SU-DHL-6 (cell line): Measurements from ENCODE around the gene MIF.

Experiments used
- H2AFZ ChIP-seq: fragments of 200-600 bp; sonication (generic); 2 replicates; pipeline ENCODE4 v1.6.1; 2014; ENCODE audit warnings: low read depth, mild to moderate bottlenecking, moderate library complexity, mixed read lengths, antibody characterized with exemption, low read length; ENCODE audit not compliant: severe bottlenecking
- H3F3A ChIP-seq: fragments of 200-600 bp; shearing (Covaris generic); 2 replicates; pipeline ENCODE4 v1.6.0; 2016; ENCODE audit warnings: antibody characterized with exemption, mild to moderate bottlenecking; ENCODE audit not compliant: insufficient read depth
- H3K27ac ChIP-seq: fragments of 200-600 bp; sonication (generic); 2 replicates; pipeline ENCODE4 v1.5.1; 2016; ENCODE audit warnings: low read depth, mild to moderate bottlenecking, low read length, moderate library complexity, mixed read lengths
- H3K27me3 ChIP-seq: fragments of 200-600 bp; sonication (generic), shearing (Covaris generic); 2 replicates; pipeline ENCODE4 v1.6.0; 2014; ENCODE audit warnings: mild to moderate bottlenecking, low read length
- H3K36me3 ChIP-seq: fragments of 200-600 bp; sonication (generic); 2 replicates; pipeline ENCODE4 v1.6.1; 2014; ENCODE audit warnings: mild to moderate bottlenecking, low read length, mixed read lengths
- H3K4me2 ChIP-seq: fragments of 300-600, 200-600 bp; shearing (Covaris generic), sonication (generic); 2 replicates; pipeline ENCODE4 v1.6.0; 2014; ENCODE audit warnings: low read length, low read depth, mild to moderate bottlenecking; ENCODE audit not compliant: poor library complexity, severe bottlenecking
- H3K4me3 ChIP-seq: fragments of 200-600 bp; sonication (generic); 2 replicates; pipeline ENCODE4 v1.5.1; 2014; ENCODE audit warnings: antibody characterized with exemption, low read length, mild to moderate bottlenecking, mixed read lengths; ENCODE audit not compliant: insufficient read depth, poor library complexity, severe bottlenecking
- H3K79me2 ChIP-seq: fragments of 200-600 bp; sonication (generic); 2 replicates; pipeline ENCODE4 v1.6.1; 2014; ENCODE audit warnings: mild to moderate bottlenecking, low read length, moderate library complexity; ENCODE audit not compliant: insufficient read depth
- H3K9ac ChIP-seq: fragments of 200-600 bp; sonication (generic); 2 replicates; pipeline ENCODE4 v1.7.0; 2014; ENCODE audit warnings: mild to moderate bottlenecking, low read length
- H3K9me2 ChIP-seq: fragments of 200-600 bp; sonication (generic); replicated peaks from 2 replicates; pipeline ENCODE4 v1.6.1; 2014; ENCODE audit warnings: low read length; ENCODE audit not compliant: insufficient read depth
- H3K9me3 ChIP-seq: fragments of 200-600 bp; sonication (generic); 2 replicates; pipeline ENCODE4 v1.6.1; 2014; ENCODE audit warnings: low read length, mixed read lengths; ENCODE audit not compliant: insufficient read depth
- H4K20me1 ChIP-seq: fragments of 200-600 bp; sonication (generic); 2 replicates; pipeline ENCODE4 v1.6.1; 2014; ENCODE audit warnings: low read depth, mild to moderate bottlenecking, antibody characterized with exemption, low read length, moderate library complexity, mixed read lengths
- EZH2phosphoT487 ChIP-seq: fragments of 200-600 bp; sonication (generic), shearing (Covaris generic); conservative IDR thresholded peaks from 2 replicates; pipeline ENCODE4 v1.6.1; 2018; ENCODE audit warnings: mild to moderate bottlenecking, antibody characterized with exemption, low read length, moderate library complexity, mixed read lengths
- TF ChIP-seq, protein P1 (sequence below): fragments of 200-600 bp; sonication (generic); IDR thresholded peaks from one replicate; pipeline ENCODE4 v1.5.1; 2017; ENCODE audit warnings: antibody characterized with exemption, mild to moderate bottlenecking, low read length, moderate library complexity; ENCODE audit not compliant: insufficient read depth, poor library complexity, severe bottlenecking

The MIF gene

DNA sequence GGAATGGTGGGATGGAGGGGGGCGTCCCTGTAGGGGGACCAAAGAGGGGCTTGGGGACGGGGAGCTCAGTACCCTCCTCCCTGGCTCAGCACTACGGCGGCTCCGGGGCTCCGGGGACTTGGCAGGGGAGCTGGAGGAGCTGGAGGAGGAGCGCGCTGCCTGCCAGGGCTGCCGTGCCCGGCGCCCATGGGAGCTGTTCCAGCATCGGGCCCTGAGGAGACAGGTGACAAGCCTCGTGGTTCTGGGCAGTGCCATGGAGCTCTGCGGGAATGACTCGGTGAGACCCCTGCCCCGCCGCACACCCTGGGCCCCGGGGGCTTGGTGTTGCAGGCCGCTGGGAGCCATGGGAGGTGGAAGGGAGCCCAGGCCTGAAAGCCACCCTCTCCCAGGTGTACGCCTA, 11.8 kb upstream of the MIF start:
- H4K20me1 ChIP-seq, result no peaks in the 10 kb centered on the region
- no peak overlapping the region for H2AFZ ChIP-seq
- TF ChIP-seq, protein P1, sequence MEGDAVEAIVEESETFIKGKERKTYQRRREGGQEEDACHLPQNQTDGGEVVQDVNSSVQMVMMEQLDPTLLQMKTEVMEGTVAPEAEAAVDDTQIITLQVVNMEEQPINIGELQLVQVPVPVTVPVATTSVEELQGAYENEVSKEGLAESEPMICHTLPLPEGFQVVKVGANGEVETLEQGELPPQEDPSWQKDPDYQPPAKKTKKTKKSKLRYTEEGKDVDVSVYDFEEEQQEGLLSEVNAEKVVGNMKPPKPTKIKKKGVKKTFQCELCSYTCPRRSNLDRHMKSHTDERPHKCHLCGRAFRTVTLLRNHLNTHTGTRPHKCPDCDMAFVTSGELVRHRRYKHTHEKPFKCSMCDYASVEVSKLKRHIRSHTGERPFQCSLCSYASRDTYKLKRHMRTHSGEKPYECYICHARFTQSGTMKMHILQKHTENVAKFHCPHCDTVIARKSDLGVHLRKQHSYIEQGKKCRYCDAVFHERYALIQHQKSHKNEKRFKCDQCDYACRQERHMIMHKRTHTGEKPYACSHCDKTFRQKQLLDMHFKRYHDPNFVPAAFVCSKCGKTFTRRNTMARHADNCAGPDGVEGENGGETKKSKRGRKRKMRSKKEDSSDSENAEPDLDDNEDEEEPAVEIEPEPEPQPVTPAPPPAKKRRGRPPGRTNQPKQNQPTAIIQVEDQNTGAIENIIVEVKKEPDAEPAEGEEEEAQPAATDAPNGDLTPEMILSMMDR, result no peak
- no peak for TF ChIP-seq EZH2phosphoT487
- H3K4me3 ChIP-seq, result no peak overlapping the region
- H3K27ac ChIP-seq, result no peak overlapping the region
- H3K27me3 ChIP-seq, result no peaks in the 10 kb centered on the region
- no peak overlapping the region for H3K4me2 ChIP-seq
- H3F3A ChIP-seq, result no peaks in the 10 kb centered on the region
- no peak overlapping the region for H3K9ac ChIP-seq
- H3K9me2 ChIP-seq, result no peaks in the 10 kb centered on the region
- no peaks in the 10 kb centered on the region for H3K79me2 ChIP-seq
- H3K9me3 ChIP-seq, result no peaks in the 10 kb centered on the region
- H3K36me3 ChIP-seq, result no peaks in the 10 kb centered on the region

DNA sequence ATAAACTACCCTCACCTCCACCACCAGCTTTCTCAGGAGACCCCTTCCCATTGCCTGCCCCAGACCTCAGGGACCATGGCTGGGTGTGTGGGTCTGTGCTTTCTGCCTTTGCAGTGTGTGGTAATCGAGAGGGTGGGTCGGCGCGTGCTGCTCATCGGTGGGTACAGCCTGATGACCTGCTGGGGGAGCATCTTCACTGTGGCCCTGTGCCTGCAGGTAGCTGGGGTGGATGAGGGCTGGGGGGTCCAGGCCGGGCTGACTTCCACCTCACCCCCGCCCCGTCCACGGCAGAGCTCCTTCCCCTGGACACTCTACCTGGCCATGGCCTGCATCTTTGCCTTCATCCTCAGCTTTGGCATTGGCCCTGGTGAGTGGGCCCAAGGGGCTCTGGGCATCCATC, 10.5 kb upstream of the MIF start:
- Histone ChIP-seq H2AFZ (no peak overlapping the region), H3K4me2 (no peak overlapping the region), H3K79me2 (no peaks in the 10 kb centered on the region), H4K20me1 (no peaks in the 10 kb centered on the region), H3K27ac (no peak overlapping the region), H3K27me3 (no peaks in the 10 kb centered on the region), H3K36me3 (no peaks in the 10 kb centered on the region), H3K9me3 (no peaks in the 10 kb centered on the region), H3K4me3 (no peak overlapping the region), H3F3A (no peaks in the 10 kb centered on the region), H3K9ac (no peak overlapping the region), H3K9me2 (no peaks in the 10 kb centered on the region)
- no peak for TF ChIP-seq EZH2phosphoT487
- TF ChIP-seq, protein P1, result no peak

DNA sequence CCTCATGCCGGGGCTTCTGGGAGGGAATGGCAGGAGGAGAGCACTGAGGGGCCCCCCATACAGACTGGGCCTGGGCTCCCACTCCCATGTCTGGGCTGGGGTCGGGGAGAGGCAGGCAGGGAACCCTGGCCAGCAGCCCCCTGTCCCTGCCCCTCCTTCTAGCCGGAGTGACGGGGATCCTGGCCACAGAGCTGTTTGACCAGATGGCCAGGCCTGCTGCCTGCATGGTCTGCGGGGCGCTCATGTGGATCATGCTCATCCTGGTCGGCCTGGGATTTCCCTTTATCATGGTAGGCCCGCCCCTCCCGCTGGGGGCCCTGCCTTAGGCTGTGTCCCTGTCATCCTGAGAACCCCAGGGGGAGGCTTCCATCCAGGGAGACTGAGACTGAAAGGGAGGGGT, 10.0 kb upstream of the MIF start:
- no peaks in the 10 kb centered on the region for H3K27me3 ChIP-seq
- no peaks in the 10 kb centered on the region for H3K9me3 ChIP-seq
- no peak overlapping the region for H3K9ac ChIP-seq
- H3F3A ChIP-seq, result no peaks in the 10 kb centered on the region
- H3K4me3 ChIP-seq, result no peak overlapping the region
- no peaks in the 10 kb centered on the region for H4K20me1 ChIP-seq
- no peaks in the 10 kb centered on the region for H3K79me2 ChIP-seq
- no peaks in the 10 kb centered on the region for H3K36me3 ChIP-seq
- no peak overlapping the region for H2AFZ ChIP-seq
- H3K9me2 ChIP-seq, result no peaks in the 10 kb centered on the region
- no peak overlapping the region for H3K27ac ChIP-seq
- TF ChIP-seq EZH2phosphoT487, result no peak
- TF ChIP-seq, protein P1, result no peak
- H3K4me2 ChIP-seq, result no peak overlapping the region
